SIG-M5 treated with dmso at 0.1 percent for 504 hours (cell line): ENCODE results near the gene TMPRSS11D.

Source experiments
- DNase-seq: peaks from one replicate; lab custom pipeline; 2025; ENCODE audit not compliant: unreplicated experiment; lab: John Stamatoyannopoulos, UW

Gene TMPRSS11D

GRCh38 chr4:67883902-67884301 lies at the start of gene TMPRSS11D:
TMPRSS11D (minus strand) TSS chr4:67884002; CDS start chr4:67883933, 69 bp downstream.
- DNase-seq: no peak

GRCh38 chr4:67933038-67933437 lies 49.2 kb upstream of the TMPRSS11D start:
- DNase-seq: no peak

- DNase-seq: no peak
These were observed 47.5 kb upstream of the TMPRSS11D start for GRCh38 chr4:67931256-67931655.

- no peak for DNase-seq
These were observed 45.6 kb upstream of the TMPRSS11D start for GRCh38 chr4:67929426-67929825.

- no peak for DNase-seq
These were observed 44.7 kb upstream of the TMPRSS11D start for GRCh38 chr4:67928546-67928945.

- DNase-seq: no peak
These were observed 43.4 kb upstream of the TMPRSS11D start for GRCh38 chr4:67927251-67927650.

GRCh38 chr4:67926485-67926884 lies 42.7 kb upstream of the TMPRSS11D start:
- no peak for DNase-seq

- no peak for DNase-seq
These were observed 38.9 kb upstream of the TMPRSS11D start for GRCh38 chr4:67922697-67923096.

GRCh38 chr4:67918428-67918827 lies 34.6 kb upstream of the TMPRSS11D start:
- no peak for DNase-seq

- no peak for DNase-seq
These were observed 31.7 kb upstream of the TMPRSS11D start for GRCh38 chr4:67915400-67915966.

GRCh38 chr4:67912080-67912479 lies 28.3 kb upstream of the TMPRSS11D start:
- DNase-seq: no peak

GRCh38 chr4:67911638-67912037 lies 27.8 kb upstream of the TMPRSS11D start:
- DNase-seq: no peak

- DNase-seq: no peak
These were observed 27.3 kb upstream of the TMPRSS11D start for GRCh38 chr4:67911141-67911540.

GRCh38 chr4:67910585-67910905 lies 26.7 kb upstream of the TMPRSS11D start:
- no peak for DNase-seq

- DNase-seq: no peak
These were observed 26.2 kb upstream of the TMPRSS11D start for GRCh38 chr4:67909905-67910584.

- DNase-seq: no peak
These were observed 23.8 kb upstream of the TMPRSS11D start for GRCh38 chr4:67907650-67908049.

- no peak for DNase-seq
These were observed 15.3 kb upstream of the TMPRSS11D start for GRCh38 chr4:67899096-67899495.

- no peak for DNase-seq
These were observed 13.9 kb upstream of the TMPRSS11D start for GRCh38 chr4:67897686-67898085.

- no peak for DNase-seq
These were observed 12.7 kb upstream of the TMPRSS11D start for GRCh38 chr4:67896421-67897065.

- DNase-seq: no peak
These were observed 10.9 kb upstream of the TMPRSS11D start for GRCh38 chr4:67894659-67895058.

GRCh38 chr4:67892905-67893304 lies 9.1 kb upstream of the TMPRSS11D start:
- DNase-seq: no peak

- no peak for DNase-seq
These were observed 8.5 kb upstream of the TMPRSS11D start for GRCh38 chr4:67892253-67892652.

GRCh38 chr4:67891645-67892044 lies 7.8 kb upstream of the TMPRSS11D start:
- DNase-seq: no peak
